Vagina (tissue), 2 donors: Measurements from ENCODE around the gene VDAC2. TPM values are rescaled to one million over a fixed set of nuclear protein-coding genes. Genes with fewer than 3 reads are reported as not detected.
"Not testable (repeated sequence)": the region's sequence is repeated elsewhere in the genome, so short reads cannot be mapped to it uniquely, and the experiment has no call there.

ENCODE experiments used
- DNase-seq, 2 donors: peaks; one replicate each; pipeline ENCODE4 v3.0.0-alpha.2; 2017; ENCODE audit errors: extremely low spot score in 2 of 2
- H3K27ac ChIP-seq: fragments of 200-600 bp; sonication (generic); one replicate; pipeline ENCODE4 v1.5.1; 2019
- H3K27me3 ChIP-seq: fragments of 200-600 bp; sonication (generic); one replicate; pipeline ENCODE4 v1.5.1; 2019
- H3K36me3 ChIP-seq, 2 donors: fragments of 200-600 bp; sonication (generic); one replicate each; pipeline ENCODE4 v1.5.1; 2017 to 2019
- H3K4me1 ChIP-seq: fragments of 200-600 bp; sonication (generic); one replicate; pipeline ENCODE4 v1.5.1; 2019
- H3K4me3 ChIP-seq, 2 donors: fragments of 200-600 bp; sonication (generic); 1 replicate in 1 of 2; 2 replicates in 1 of 2; pipeline ENCODE4 v1.5.1; 2016 to 2019
- H3K9me3 ChIP-seq: fragments of 200-600 bp; sonication (generic); one replicate; pipeline ENCODE4 v1.5.1; 2019
- POLR2A ChIP-seq, 2 donors: fragments of 450-650 bp; IDR thresholded peaks; one replicate each; pipeline ENCODE4 v1.6.1; 2017; ENCODE audit warnings: antibody characterized with exemption in 2 of 2, mild to moderate bottlenecking in 2 of 2, moderate library complexity in 2 of 2
- POLR2AphosphoS5 ChIP-seq, 2 donors: sonication (generic); formaldehyde crosslinking; IDR thresholded peaks; one replicate each; pipeline ENCODE4 v1.9.0; 2017; ENCODE audit warnings: antibody characterized with exemption in 2 of 2, mild to moderate bottlenecking in 2 of 2, low read depth in 1 of 2; ENCODE audit not compliant: insufficient read depth in 1 of 2
- intact Hi-C: fragments of 100-400 bp; cut with DNase I; formaldehyde crosslinking; loops from one replicate; pipeline ENCODE4 v1.15.1; 2023
- total RNA-seq: library from RNA; depleted of rRNA; stranded (reverse); fragments of >200 nt; gene quantifications from one replicate; pipeline ENCODE4 v1.2.3, GENCODE V29; 2016
- TF ChIP-seq, protein P1 (sequence below), 3 experiments: fragments of 450-650 bp in 2 of 3; fragments of 200-600 bp in 1 of 3; sonication (generic) in 1 of 3; IDR thresholded peaks; one replicate each; pipeline ENCODE4 v1.5.1; 2017 to 2019; ENCODE audit warnings: antibody characterized with exemption in 3 of 3, mild to moderate bottlenecking in 2 of 3, moderate library complexity in 2 of 3

The VDAC2 gene
- total RNA-seq, 1 donor from 2014 or later, result 127 TPM

DNA sequence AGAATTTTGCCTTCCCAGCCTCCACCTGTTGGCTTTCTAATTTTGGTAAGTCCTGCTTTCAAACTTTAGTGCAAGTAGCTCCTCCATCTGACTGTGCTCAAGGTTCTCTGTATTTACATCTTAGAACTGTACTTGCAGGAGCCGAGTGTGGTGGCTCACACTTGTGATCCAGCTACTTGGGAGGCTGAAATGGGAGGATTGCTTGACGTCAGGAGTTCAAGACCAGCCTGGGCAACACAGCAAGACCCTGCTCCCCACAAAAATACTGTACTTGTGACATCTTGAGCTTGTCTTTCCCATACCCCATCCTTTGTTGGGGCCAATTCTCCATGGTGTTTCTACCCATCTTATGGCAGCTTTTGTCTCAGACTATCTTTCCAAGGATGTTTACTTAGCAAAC lies 4.7 kb upstream of the VDAC2 start:
- H3K27ac ChIP-seq, result no peak overlapping the region
- H3K4me1 ChIP-seq, result peaks cover 34% of the 10 kb centered on the region

DNA sequence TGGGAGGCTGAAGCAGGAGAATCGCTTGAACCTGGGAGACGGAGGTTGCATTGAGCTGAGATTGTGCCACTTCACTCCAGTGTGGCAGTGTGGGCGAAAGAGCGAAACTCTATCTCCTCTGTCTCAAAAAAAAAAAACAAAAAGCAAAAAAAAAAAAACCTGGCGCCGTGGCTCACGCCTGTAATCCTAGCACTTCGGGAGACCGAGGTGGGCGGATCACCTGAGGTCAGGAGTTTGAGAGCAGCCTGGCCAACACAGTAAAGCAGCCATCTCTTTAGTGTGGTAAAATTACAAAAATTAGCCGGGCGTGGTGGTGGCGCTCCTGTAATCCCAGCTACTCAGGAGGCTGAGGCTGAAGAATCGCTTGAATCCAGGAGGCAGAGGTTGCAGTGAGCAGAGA lies 4.0 kb upstream of the VDAC2 start:
- peaks cover 39% of the 10 kb centered on the region for H3K4me1 ChIP-seq
- intact Hi-C loops, result not testable (repeated sequence)

More for the DNA sequence above, 4.7 kb upstream of the VDAC2 start:
- intact Hi-C loops, result no loop called here
- TF ChIP-seq POLR2AphosphoS5 (IDR thresholded peaks at IDR 0.05; ENCODE audit: insufficient read depth in 1 of 2, low read depth in 1 of 2) (no peak), POLR2A (IDR thresholded peaks at IDR 0.05) (no peak)
- TF ChIP-seq, protein P1, sequence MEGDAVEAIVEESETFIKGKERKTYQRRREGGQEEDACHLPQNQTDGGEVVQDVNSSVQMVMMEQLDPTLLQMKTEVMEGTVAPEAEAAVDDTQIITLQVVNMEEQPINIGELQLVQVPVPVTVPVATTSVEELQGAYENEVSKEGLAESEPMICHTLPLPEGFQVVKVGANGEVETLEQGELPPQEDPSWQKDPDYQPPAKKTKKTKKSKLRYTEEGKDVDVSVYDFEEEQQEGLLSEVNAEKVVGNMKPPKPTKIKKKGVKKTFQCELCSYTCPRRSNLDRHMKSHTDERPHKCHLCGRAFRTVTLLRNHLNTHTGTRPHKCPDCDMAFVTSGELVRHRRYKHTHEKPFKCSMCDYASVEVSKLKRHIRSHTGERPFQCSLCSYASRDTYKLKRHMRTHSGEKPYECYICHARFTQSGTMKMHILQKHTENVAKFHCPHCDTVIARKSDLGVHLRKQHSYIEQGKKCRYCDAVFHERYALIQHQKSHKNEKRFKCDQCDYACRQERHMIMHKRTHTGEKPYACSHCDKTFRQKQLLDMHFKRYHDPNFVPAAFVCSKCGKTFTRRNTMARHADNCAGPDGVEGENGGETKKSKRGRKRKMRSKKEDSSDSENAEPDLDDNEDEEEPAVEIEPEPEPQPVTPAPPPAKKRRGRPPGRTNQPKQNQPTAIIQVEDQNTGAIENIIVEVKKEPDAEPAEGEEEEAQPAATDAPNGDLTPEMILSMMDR (IDR thresholded peaks at IDR 0.05), result no peak
- no peak for DNase-seq
- H3K36me3 ChIP-seq, result no peaks in the 10 kb centered on the region
- no peak overlapping the region for H3K4me3 ChIP-seq
- no peaks in the 10 kb centered on the region for H3K27me3 ChIP-seq
- no peaks in the 10 kb centered on the region for H3K9me3 ChIP-seq

DNA sequence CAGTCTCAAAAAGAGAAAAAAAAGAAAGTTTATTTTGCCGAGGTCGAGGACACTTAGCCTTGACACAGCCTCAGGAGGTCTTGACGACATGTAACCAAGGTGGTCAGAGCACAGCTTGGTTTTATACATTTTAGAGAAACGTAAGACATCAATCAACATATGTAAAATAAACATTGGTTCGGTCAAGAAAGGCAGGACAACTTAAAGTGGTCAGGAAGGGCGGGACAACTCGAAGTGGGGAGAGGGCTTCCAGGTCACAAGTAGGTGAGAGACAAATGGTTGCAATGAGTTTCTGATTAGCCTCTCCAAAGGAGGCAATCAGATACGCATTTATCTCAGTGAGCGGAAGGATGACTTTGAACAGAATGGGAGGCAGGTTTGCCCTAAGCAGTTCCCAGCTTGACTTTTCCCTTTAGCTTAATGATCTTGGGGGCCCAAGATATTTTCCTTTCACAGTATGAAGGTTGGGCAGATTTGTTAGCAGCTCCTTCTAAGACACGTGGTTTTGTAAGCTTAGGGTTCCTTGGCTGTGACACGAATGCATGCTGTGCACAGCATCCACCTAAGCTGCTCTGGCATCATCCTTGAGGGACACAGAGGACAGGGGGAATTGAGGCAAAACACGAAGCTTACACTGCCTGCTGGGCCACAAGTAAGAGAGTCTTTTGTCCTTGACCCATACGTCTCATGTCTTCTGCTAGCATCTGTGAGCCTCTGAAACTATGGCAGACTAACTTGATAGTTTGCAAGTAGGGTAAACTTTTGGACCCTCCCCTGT lies 3.3 kb upstream of the VDAC2 start:
- Histone ChIP-seq H3K4me3 (no peak overlapping the region), H3K27ac (peak overlapping the region; percentile 99), H3K4me1 (peaks cover 42% of the 10 kb centered on the region), H3K9me3 (no peaks in the 10 kb centered on the region), H3K36me3 (peaks cover 0 to 4% of the 10 kb centered on the region in 2 donors), H3K27me3 (no peaks in the 10 kb centered on the region)
- intact Hi-C loops, result no loop called here
- no peak for DNase-seq
- TF ChIP-seq POLR2A (IDR thresholded peaks at IDR 0.05) (no peak), POLR2AphosphoS5 (IDR thresholded peaks at IDR 0.05; ENCODE audit: insufficient read depth in 1 of 2, low read depth in 1 of 2) (no peak)
- TF ChIP-seq, protein P1 (IDR thresholded peaks at IDR 0.05), result no peak

More for the DNA sequence above, 4.0 kb upstream of the VDAC2 start:
- H3K36me3 ChIP-seq, DNase-seq, H3K4me3 ChIP-seq, H3K27me3 ChIP-seq, H3K27ac ChIP-seq, H3K9me3 ChIP-seq: not testable (repeated sequence)

DNA sequence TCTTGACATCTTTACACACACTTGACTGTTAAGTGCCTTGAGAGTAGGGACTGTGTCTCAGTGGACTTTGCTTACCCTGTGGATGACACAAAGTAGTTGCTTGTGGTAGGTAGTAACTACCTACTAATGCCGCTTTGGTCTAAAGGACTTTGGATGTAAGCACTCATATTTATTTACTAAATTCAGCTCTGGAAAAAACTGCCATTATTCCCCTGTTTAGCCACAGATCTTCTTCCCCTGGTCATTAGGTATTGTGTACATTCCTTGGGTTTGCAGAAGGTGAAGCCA lies 2.8 kb upstream of the VDAC2 start:
- TF ChIP-seq, protein P1 (IDR thresholded peaks at IDR 0.05), result no peak
- TF ChIP-seq POLR2AphosphoS5 (IDR thresholded peaks at IDR 0.05; ENCODE audit: insufficient read depth in 1 of 2, low read depth in 1 of 2) (no peak), POLR2A (IDR thresholded peaks at IDR 0.05) (no peak)
- DNase-seq, result no peak
- peaks cover 0 to 6% of the 10 kb centered on the region in 2 donors for H3K36me3 ChIP-seq
- peaks cover 42% of the 10 kb centered on the region for H3K4me1 ChIP-seq
- intact Hi-C loops, result no loop called here
- no peak overlapping the region for H3K4me3 ChIP-seq
- no peaks in the 10 kb centered on the region for H3K27me3 ChIP-seq
- peak overlapping the region; percentile 99 for H3K27ac ChIP-seq
- no peaks in the 10 kb centered on the region for H3K9me3 ChIP-seq

DNA sequence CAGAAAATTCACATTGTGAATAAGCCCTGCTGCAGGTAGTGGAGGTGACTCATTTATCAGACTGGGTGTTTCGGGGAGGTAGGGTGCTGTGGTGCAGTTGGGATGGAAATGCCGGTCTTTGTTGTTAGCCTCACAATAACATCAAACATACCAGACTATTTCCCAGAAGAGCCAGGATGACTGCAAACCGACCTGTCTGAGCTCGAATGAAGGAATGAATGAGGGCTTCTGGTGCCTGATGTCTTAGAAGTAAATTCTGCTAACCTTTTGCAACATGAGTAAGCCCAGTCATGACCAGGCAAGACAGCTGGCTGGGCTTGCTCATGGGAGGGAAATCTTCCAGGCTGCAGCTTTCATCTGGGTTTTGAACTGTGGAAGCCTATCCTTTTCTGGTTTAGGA lies 2.4 kb upstream of the VDAC2 start:
- DNase-seq, result no peak
- no peak overlapping the region for H3K4me3 ChIP-seq
- TF ChIP-seq POLR2AphosphoS5 (IDR thresholded peaks at IDR 0.05; ENCODE audit: insufficient read depth in 1 of 2, low read depth in 1 of 2) (peak in 1 of 2 donors; percentile 74), POLR2A (IDR thresholded peaks at IDR 0.05) (no peak)
- TF ChIP-seq, protein P1 (IDR thresholded peaks at IDR 0.05), result no peak
- peak overlapping the region; percentile 99 for H3K27ac ChIP-seq
- H3K27me3 ChIP-seq, result no peaks in the 10 kb centered on the region
- peaks cover 42% of the 10 kb centered on the region for H3K4me1 ChIP-seq
- intact Hi-C loops, result no loop called here
- H3K36me3 ChIP-seq, result peaks cover 0 to 10% of the 10 kb centered on the region in 2 donors
- no peaks in the 10 kb centered on the region for H3K9me3 ChIP-seq
